SJSA1 (cell line): ENCODE data around the gene SIK3. TPM values are rescaled to one million over a fixed set of nuclear protein-coding genes. Genes with fewer than 3 reads are reported as not detected.
A peak's percentile ranks its signal among the peaks of the same experiment; 100 is the strongest.
"Not testable (repeated sequence)": the region's sequence is repeated elsewhere in the genome, so short reads cannot be mapped to it uniquely, and the experiment has no call there.

Experiments
- DNase-seq, 2 experiments: peaks; one replicate each; pipeline ENCODE4 v3.0.0-alpha.2; 2015 to 2020; ENCODE audit warnings: low spot score in 2 of 2, low read depth in 1 of 2
- H3K27ac ChIP-seq: fragments of 250-450 bp; sonication (Bioruptor Pico); 2 replicates; pipeline ENCODE4 v1.5.1; 2020; ENCODE audit warnings: mild to moderate bottlenecking, moderate library complexity
- H3K27me3 ChIP-seq: fragments of 250-450 bp; sonication (Bioruptor Pico); replicated peaks from 2 replicates; pipeline ENCODE4 v1.5.1; 2020; ENCODE audit warnings: mild to moderate bottlenecking, moderate library complexity
- H3K36me3 ChIP-seq: fragments of 250-450 bp; sonication (Bioruptor Pico); 2 replicates; pipeline ENCODE4 v1.5.1; 2020; ENCODE audit warnings: mild to moderate bottlenecking
- H3K4me1 ChIP-seq: fragments of 250-450 bp; sonication (Bioruptor Pico); replicated peaks from 2 replicates; pipeline ENCODE4 v1.6.1; 2021; ENCODE audit warnings: mild to moderate bottlenecking
- H3K4me3 ChIP-seq: fragments of 250-450 bp; sonication (Bioruptor Pico); 2 replicates; pipeline ENCODE4 v1.5.1; 2020; ENCODE audit warnings: mild to moderate bottlenecking
- H3K9me3 ChIP-seq: fragments of 250-450 bp; sonication (Bioruptor Pico); replicated peaks from 2 replicates; pipeline ENCODE4 v1.5.1; 2020; ENCODE audit warnings: mild to moderate bottlenecking
- total RNA-seq: library from RNA; depleted of rRNA; stranded (reverse); fragments of >200 nt; shearing (Covaris generic); gene quantifications from 2 replicates; pipeline ENCODE4 v1.2.3, GENCODE V29; 2014

The SIK3 gene
- total RNA-seq, 1 experiment from 2014 or later, result 8.7 TPM

- Histone ChIP-seq H3K9me3 (no peaks in the 10 kb centered on the region), H3K4me1 (no peaks in the 10 kb centered on the region), H3K27ac (no peak overlapping the region), H3K4me3 (no peak overlapping the region), H3K36me3 (no peaks in the 10 kb centered on the region), H3K27me3 (no peaks in the 10 kb centered on the region)
- DNase-seq, result no peak
Measured at GRCh38 chr11:117127171-117127901, 29.1 kb upstream of the SIK3 start.

DNA sequence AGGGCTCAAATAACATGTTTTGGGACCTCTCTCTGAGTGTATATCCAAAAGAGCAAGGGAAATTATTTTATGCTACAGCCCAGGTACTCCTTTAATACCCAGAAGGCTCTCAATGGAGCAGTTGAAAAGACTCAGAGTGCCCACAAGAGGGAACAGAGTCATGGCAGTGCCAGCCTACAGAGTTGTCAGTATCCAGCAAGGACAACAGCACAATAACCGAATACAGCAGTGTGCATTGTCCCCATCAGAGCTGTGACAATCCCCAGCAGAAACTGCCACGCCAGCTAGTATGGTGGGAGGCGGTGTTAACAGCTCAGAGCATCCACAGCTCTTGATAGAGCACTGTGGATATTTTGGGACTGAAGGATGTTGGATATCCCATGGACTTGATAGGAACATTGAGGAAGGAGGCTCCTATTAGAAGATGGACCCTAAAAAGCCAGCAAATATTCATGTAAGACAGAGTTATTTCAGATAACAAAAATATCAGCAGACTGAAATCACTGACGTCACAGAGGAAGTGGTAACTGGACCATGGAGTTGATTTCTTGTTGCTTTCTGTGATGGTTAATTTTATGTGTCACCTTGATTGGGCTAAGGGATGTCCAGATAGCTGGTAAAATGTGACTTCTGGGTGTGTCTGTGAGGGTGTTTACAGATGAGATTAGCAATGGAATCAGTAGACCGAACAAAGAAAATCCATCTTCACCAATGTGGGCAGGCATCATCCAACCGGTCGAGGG is 28.2 kb upstream of the SIK3 start:
- Histone ChIP-seq H3K27ac (no peak overlapping the region), H3K4me3 (no peak overlapping the region), H3K27me3 (no peaks in the 10 kb centered on the region), H3K4me1 (no peaks in the 10 kb centered on the region), H3K9me3 (no peaks in the 10 kb centered on the region), H3K36me3 (no peaks in the 10 kb centered on the region)
- DNase-seq, result no peak

DNA sequence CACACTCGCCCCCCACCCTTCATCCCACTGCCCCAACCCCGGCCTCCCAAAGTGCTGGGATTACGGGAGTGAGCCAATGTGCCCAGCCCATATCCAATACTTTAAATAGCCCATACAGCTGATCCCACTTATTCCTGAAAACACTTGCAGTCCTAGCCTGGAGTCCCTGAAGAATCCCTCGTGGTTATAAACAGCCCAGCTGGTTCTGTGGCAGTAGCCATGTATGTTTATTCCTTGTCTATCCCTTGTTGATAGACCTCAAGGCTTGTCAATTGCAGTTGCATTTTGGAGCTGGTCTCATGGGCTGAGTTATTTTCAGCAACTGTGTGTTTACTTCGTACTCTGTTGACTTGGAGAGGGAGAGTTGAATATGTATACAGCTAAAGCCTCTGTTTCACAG is 24.3 kb upstream of the SIK3 start:
- Histone ChIP-seq H3K4me3 (no peak overlapping the region), H3K27me3 (no peaks in the 10 kb centered on the region), H3K9me3 (no peaks in the 10 kb centered on the region), H3K36me3 (no peaks in the 10 kb centered on the region), H3K27ac (no peak overlapping the region), H3K4me1 (no peaks in the 10 kb centered on the region)
- DNase-seq, result no peak

DNA sequence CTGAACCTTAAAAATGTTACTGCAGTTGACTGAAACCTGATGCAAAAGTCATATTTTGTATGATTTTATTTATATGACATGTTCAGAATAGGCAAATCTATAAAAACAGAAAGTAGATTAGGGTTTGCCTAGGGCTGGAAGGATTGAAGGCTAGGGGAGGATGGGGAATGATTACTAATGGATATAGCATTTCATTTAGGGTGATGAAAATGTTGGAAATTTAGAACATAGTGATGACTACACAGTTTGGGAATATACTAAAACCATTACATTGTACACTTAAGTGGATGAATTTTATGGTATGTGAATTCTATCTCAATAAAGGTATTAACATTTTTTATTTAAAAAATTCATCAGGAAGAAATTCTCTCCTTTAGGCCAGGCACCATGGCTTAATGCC is 22.9 kb upstream of the SIK3 start:
- Histone ChIP-seq H3K36me3 (no peaks in the 10 kb centered on the region), H3K4me1 (no peaks in the 10 kb centered on the region), H3K27me3 (no peaks in the 10 kb centered on the region), H3K4me3 (no peak overlapping the region), H3K27ac (no peak overlapping the region), H3K9me3 (no peaks in the 10 kb centered on the region)
- DNase-seq, result no peak

DNA sequence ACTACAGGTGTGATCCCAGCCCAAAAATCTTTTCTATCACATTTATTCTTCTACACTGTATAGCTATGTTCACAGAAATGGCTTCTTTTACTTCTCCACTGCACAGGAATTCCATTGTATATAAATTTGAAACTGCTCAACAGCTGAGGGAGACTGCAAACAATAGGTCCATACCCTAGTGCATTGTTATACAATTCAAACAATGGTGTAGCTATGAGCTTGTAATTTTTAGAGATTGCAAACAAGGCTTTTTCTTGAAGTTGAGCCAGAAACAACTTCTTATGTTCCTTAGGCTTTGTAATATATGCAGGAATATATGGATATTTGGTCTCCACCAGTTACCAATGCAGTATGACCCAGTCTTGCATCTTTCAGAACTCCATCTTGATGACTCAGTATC is 19.5 kb upstream of the SIK3 start:
- Histone ChIP-seq H3K9me3 (no peaks in the 10 kb centered on the region), H3K4me3 (no peak overlapping the region), H3K27ac (no peak overlapping the region), H3K4me1 (no peaks in the 10 kb centered on the region), H3K27me3 (no peaks in the 10 kb centered on the region), H3K36me3 (no peaks in the 10 kb centered on the region)
- DNase-seq, result no peak

- H3K4me3 ChIP-seq, H3K9me3 ChIP-seq, H3K36me3 ChIP-seq, H3K4me1 ChIP-seq, H3K27me3 ChIP-seq, DNase-seq, H3K27ac ChIP-seq: not testable (repeated sequence)
Measured at GRCh38 chr11:117112939-117113338, 14.7 kb upstream of the SIK3 start.

GRCh38 chr11:117112497-117112896 is 14.3 kb upstream of the SIK3 start:
- not testable (repeated sequence) for H3K27me3 ChIP-seq, DNase-seq, H3K27ac ChIP-seq, H3K4me3 ChIP-seq, H3K4me1 ChIP-seq, H3K9me3 ChIP-seq, H3K36me3 ChIP-seq

GRCh38 chr11:117110294-117110950 is 12.2 kb upstream of the SIK3 start:
- DNase-seq, result no peak
- Histone ChIP-seq H3K36me3 (no peaks in the 10 kb centered on the region), H3K27ac (no peak overlapping the region), H3K27me3 (no peaks in the 10 kb centered on the region), H3K9me3 (no peaks in the 10 kb centered on the region), H3K4me3 (no peak overlapping the region), H3K4me1 (no peaks in the 10 kb centered on the region)

DNA sequence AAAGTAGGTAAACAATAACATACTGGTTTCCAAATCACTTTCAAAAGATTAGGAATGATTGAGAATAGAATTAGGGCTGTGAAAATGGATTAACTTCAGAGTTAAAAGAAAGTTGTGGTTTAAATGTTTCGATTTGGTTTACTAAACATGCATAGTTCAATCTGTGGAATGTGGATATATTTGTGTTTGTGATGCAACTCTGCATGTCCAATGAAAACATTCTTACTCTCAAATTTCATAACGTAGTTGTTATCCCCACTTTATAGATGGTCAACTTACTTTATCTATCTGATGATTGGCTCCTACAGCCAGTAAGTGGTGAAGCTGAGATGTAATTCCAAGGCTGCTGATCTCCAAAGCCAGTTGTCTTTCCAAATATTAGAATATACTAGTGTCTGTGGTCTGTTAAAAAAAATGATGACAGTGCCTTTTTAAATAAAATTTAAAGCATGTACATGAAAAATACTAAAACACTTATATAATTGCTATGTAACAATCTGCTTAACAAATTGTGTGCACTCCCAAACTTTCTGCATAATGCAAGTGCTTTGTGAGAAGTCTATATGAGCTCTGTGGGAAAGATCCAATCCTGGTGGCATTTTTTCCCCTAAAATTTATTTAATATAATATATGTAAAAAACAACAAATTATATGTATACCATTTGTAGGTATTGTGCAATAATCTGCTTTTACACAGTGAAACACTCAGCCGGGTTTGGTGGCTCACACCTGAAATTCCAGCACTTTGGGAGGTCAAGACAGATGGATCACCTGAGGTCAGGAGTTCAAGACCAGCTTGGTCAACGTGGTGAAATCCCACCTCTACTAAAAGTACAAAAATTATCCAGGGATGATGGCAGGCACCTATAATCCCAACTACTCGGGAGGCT is 9.7 kb upstream of the SIK3 start:
- H3K4me3 ChIP-seq, result no peak overlapping the region
- no peak for DNase-seq
- H3K4me1 ChIP-seq, result no peaks in the 10 kb centered on the region
- no peaks in the 10 kb centered on the region for H3K27me3 ChIP-seq
- no peak overlapping the region for H3K27ac ChIP-seq
- no peaks in the 10 kb centered on the region for H3K9me3 ChIP-seq
- H3K36me3 ChIP-seq, result no peaks in the 10 kb centered on the region

GRCh38 chr11:117100556-117100955 is 2.3 kb upstream of the SIK3 start:
- Histone ChIP-seq H3K36me3 (peaks cover 5% of the 10 kb centered on the region), H3K4me1 (peaks cover 22% of the 10 kb centered on the region), H3K9me3 (no peaks in the 10 kb centered on the region), H3K4me3 (no peak overlapping the region), H3K27me3 (no peaks in the 10 kb centered on the region), H3K27ac (no peak overlapping the region)
- no peak for DNase-seq

DNA sequence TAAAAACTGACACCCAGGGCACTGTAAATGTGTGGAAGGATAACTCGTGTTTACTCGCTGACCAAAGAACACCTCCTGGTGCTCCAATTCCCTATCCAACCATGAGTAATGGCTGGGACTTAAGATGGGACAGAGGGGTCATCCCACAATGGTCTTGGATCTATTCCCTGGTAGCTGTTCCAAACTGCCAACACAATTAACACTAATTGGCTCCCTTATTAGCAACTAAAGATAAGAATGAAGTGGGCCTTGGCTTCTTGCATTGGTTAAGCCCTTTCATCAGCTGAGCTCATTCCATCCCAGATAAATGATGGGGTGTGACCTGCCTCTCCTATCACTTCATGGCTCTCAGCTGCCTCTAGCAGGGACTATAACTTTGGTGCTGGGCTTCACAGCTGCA is 1.5 kb upstream of the SIK3 start:
- Histone ChIP-seq H3K4me3 (no peak overlapping the region), H3K27ac (no peak overlapping the region), H3K27me3 (no peaks in the 10 kb centered on the region), H3K9me3 (no peaks in the 10 kb centered on the region), H3K4me1 (peaks cover 28% of the 10 kb centered on the region), H3K36me3 (peaks cover 5% of the 10 kb centered on the region)
- DNase-seq, result no peak

GRCh38 chr11:117097389-117098268 is 599 bp downstream of the SIK3 start:
- Histone ChIP-seq H3K4me3 (peak overlapping the region; percentile 81), H3K9me3 (no peaks in the 10 kb centered on the region), H3K36me3 (peaks cover 5% of the 10 kb centered on the region), H3K4me1 (peaks cover 28% of the 10 kb centered on the region), H3K27me3 (no peaks in the 10 kb centered on the region), H3K27ac (peak overlapping the region; percentile 80)
- DNase-seq, result peak in 1 of 2 experiments; percentile 19

DNA sequence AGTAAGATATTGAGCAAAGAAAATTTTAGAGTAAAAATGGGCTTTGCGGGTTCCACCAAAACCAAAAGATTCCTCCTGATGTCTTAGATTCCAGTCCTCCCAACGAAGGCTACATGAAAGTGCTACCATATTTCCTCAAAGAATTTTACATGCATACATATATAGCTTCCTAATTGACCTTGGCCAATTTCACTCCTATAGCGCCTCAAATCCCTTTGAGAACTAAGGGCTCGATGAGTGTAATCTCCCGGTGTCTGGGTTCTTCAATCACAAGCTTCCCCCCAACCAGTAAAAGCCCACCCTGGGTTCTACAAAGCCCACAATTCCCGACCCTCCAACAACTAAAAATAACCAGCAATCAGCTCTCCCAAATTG is 1.2 kb downstream of the SIK3 start:
- peaks cover 5% of the 10 kb centered on the region for H3K36me3 ChIP-seq
- no peak for DNase-seq
- no peaks in the 10 kb centered on the region for H3K27me3 ChIP-seq
- H3K9me3 ChIP-seq, result no peaks in the 10 kb centered on the region
- H3K4me1 ChIP-seq, result peaks cover 28% of the 10 kb centered on the region
- no peak overlapping the region; the same call in 1 of the 2 replicates for H3K27ac ChIP-seq
- H3K4me3 ChIP-seq, result peak overlapping the region; percentile 81
